GM12892 (cell line): ENCODE measurements around the gene UTP14A.

ENCODE experiments used
- POLR2A ChIP-seq: IDR thresholded peaks from 2 replicates; pipeline ENCODE4 v1.6.1; 2011; ENCODE audit warnings: low read depth, low read length, control low read depth
- POLR2AphosphoS5 ChIP-seq: IDR thresholded peaks from 2 replicates; pipeline ENCODE4 v1.6.1; 2011; ENCODE audit warnings: low read depth, low read length, control low read depth

DNA sequence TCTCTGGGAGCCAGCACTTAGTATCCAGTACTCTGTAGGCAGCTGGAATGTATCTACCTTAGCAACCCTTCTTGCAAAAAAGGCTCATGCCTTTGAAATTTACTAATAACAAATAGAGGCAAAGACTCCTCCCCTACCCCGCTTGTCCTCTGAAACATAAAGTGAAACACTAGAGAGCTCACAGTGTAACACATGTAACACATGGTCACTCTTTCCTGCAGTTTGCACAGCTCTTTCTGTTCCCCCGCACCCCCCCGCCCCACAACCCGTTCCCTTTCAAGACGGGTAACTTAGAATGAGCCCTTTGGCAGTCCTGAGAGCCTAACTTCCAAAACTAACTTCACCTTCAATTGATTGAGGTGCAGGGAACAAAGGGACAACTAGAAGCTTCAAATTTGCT is 70.5 kb downstream of the UTP14A start:
- no peak for TF ChIP-seq POLR2A
- no peak for TF ChIP-seq POLR2AphosphoS5
